NK-92 treated with Interleukin-12 subunit alpha and Interleukin-12 subunit beta, amount 100 ng/mL, for 24 hours (cell line): ENCODE measurements around the gene MYPOP.
"Not testable (repeated sequence)": the region's sequence is repeated elsewhere in the genome, so short reads cannot be mapped to it uniquely, and the experiment has no call there.

Experiments used
- DNase-seq: peaks from one replicate; lab custom pipeline; 2025; lab: John Stamatoyannopoulos, UW

Gene MYPOP

GRCh38 chr19:45906221-45906620, 3.8 kb upstream of the MYPOP start:
- no peak for DNase-seq

DNA sequence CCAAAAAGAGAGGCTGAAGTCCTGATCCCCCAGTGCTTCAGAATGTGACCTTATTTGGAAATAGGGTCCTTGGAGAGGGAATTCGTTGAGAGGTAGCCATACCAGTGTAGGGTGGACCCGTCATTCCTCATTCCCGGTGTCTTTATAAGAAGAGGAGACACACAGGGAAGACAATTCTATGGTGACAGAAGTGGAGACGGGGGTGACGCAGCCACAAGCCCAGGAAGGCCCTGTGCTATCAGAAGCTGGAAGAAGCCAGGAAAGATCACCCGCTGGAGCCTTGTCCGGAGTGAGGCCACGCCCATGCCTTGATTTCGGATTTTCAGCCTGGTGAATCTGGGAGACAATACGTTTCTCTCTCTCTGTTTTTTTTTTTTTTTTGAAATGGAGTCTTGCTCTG, 2.6 kb upstream of the MYPOP start:
- DNase-seq, result no peak

GRCh38 chr19:45902651-45903625, 525 bp upstream of the MYPOP start:
- peak; percentile 99 for DNase-seq

- DNase-seq, result no peak
Observed at GRCh38 chr19:45901432-45901911, 941 bp downstream of the MYPOP start.

DNA sequence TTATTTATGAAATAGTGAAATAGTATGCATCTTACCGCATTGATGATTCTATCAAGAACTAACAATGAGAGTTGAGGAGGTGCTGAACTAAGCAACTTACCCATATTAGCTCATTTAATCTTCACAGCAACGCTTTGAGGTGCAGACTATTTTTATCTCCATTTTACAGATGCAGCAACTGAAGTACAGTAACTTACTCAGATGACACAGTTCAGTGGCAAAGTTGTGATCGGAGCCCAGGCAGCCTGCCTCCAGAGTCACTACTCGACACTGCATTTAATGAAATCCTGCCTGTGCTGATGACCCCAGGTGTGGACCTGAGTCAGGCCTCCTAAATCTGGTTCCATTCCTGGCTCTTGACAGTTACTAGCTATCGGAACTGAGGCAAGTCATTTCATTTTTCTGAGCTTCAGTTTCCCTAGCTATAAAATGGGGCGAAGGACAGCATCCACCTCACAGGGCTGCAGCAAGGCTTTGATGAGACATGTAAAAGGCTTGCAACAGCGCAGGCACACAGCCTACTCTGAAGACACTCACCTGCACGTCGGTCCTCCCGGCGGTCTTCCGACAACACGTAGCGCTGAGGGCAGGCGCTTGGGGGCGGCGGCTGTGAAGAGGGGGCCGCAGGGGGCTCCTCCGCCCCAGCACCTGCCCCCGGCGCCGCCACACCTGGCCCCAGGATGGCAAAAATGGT, 1.5 kb downstream of the MYPOP start:
- DNase-seq, result no peak

GRCh38 chr19:45899919-45900589, 2.4 kb downstream of the MYPOP start:
- no peak for DNase-seq

DNA sequence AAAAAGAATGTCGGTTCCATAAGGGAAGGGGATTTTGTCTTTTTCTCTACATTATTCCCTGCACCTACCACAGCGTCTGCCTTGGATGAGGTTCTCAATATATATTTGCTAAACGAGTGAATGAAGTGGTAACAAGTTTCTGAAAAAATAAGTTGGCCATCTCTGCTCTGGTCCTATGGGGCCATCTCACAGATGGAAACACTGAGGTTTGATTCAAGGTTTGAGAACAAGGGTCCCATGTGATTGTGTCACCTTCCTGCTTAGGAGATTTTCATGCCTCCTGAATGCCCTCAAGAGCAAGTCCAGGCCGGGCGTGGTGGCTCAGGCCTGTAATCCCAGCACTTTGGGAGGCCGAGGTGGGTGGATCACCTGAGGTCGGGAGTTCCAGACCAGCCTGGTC, 3.2 kb downstream of the MYPOP start:
- no peak for DNase-seq

- DNase-seq, result no peak
Observed at GRCh38 chr19:45897261-45897812, 5.1 kb downstream of the MYPOP start.

GRCh38 chr19:45895983-45896599, 6.3 kb downstream of the MYPOP start:
- DNase-seq, result not testable (repeated sequence)

- DNase-seq, result no peak
Observed at GRCh38 chr19:45895519-45895972, 6.9 kb downstream of the MYPOP start.

DNA sequence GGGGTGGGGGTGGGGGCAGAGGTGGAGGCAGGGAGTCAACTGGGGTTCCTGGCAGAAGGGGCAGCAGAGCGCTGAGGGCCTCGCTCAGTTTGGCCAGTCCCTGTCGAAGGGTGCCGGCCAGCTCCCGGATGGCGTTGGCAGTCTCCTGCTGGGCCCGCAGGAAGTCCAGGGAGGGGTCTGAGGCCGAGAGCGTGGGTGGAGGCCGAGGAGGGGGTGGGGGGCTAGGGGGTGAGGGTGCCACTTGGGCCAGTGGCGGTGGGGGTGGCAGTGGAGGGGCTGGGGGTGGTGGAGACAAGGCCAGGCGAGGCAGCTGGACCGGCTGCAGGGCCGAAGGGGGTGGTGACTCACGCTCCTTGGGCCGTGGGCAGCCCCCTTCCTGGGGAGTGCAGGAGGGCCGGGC, 11.5 kb downstream of the MYPOP start:
- no peak for DNase-seq

DNA sequence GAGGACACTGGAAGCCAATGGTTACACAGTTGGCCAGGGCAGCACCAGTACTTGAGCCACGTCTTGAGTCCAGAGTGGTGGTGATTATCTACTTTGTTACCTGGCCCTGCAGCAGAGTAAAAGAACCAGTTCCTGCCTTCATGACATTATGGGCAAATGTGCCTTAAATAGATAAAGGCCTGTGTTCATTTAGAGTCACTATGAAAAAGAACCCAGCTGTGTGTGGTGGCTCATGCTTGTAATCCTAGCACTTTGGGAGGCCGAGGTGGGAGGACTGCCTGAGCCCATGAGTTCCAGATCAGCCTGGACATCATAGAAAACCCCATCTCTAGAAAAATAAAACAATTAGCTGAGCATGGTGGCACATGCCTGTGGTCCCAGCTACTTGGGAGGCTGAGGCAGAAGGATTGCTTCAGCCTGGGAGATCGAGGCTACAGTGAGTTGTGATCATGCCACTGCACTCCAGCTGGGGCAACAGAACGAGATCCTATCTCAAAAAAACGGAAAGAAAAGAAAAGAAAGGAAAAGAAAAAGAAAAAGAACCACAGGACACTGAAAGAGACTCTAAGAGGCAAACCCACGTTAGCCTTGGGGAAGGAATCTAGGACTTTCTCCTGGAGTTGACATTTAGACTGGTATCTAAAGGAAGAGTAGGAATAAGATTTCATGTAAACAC, 13.1 kb downstream of the MYPOP start:
- no peak for DNase-seq

DNA sequence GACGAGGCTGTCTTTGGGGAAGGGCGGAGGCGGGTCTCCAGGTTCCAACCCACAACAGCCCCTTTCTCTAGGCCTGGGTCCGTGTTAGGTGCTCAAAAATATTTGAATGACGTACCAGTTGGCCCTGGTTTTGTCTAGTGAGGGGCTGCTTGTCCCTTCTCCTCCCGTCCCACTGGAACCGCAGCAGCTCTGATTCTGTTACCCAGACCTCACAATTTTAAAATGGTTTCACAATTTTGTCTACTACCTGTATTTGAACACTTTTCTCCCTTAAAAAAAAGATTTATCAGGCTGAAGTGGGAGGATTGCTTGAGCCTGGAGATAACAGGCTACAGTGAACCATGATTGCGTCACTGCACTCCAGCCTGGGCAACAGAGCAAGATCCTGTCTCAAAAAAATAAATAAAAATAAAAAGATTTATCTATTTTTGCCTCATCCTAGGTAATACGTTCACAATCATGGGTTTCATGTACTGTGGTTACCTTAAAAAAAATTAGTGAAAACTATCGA, 15.2 kb downstream of the MYPOP start:
- DNase-seq, result no peak

DNA sequence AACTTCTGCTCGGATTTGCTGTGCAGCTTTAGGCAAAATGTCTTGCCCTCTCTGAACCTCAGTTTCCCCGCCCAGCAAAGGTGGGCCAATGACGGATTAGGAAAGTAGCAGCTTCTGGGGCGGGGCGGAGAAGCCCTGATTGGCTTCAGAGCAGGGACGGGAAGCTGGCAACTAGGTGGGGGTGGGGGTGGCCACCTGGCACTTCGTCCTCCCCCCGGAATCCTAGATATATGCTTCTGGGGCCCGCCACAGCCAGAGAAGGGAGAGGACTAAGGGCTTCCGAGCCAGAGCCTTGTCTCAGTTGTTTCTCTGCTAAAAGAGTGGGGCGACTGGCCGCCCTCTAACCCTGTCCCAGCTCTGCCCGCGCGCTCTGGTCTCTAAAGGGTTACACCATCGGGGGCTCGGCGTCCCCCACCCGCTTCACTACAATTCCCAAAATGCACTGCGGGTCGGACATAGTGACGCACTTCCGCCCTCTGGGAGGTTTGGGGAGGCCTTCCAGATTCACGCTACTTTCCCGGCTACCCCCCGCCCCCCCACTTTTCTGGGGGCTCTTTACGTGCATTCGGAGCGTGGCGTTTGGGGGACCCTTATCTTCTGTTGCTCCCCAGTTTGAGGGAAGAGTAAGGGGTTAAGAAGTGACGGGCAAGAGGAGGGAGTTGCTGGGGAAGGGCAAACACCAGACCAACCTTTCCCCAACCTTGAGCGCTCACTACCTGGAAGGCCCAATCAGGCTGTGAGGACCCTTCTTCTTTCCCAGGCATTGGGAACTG, 15.8 kb downstream of the MYPOP start:
- peak; percentile 88 for DNase-seq

GRCh38 chr19:45885556-45886426, 16.6 kb downstream of the MYPOP start, which contains the start of gene IRF2BP1:
TSS of gene IRF2BP1 (minus strand) at chr19:45886141. CDS start at chr19:45885774, 367 bp downstream.
- DNase-seq, result peak; percentile 84

DNA sequence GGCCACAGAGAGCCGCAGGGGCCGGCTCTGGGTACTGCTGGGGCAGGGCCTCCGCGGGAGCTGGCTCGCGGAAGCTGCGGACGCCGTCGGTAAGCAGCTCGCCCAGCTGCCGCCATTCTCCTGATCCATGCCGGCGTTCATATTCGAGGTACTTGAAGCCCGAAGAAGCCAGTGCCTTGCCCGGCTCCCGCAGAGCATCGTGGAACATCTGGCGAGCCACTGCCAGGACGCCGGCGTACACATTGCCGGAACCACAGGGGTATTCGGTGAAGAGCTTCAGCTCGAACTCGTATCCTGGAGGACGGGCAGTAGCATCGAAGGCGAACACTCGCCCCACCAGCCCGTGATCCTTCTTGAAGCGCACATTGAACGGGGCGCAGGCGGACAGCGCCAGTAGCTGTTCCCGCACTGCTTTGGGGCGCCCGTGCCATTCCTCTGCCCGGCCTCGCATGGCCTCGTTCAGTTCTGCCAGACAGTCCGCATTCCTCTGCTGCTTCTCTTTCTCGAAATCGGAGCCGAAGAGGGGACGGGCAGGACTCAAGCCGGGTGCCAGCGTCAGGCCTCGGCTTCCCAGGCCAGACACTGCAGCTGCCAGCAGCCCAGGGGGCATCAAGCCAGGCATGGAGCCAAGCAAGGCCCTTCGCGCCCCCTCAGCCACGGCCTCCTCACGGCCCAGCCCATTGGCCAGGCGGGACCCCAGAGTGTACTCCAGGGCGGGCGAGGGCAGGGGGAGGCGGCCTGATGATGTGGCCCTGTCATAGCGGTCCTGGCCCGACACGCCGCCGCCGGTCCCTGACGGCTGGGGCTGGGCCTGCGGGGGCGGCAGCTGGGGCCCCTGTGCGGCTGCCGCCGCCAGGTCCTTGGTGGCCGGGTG, 17.5 kb downstream of the MYPOP start:
- DNase-seq, result peak; percentile 12

GRCh38 chr19:45883881-45884681, 18.3 kb downstream of the MYPOP start:
- no peak for DNase-seq
